Measurements from ENCODE around the gene SORL1.
A peak's percentile ranks its signal among the peaks of the same experiment; 100 is the strongest.

The SORL1 gene

DNA sequence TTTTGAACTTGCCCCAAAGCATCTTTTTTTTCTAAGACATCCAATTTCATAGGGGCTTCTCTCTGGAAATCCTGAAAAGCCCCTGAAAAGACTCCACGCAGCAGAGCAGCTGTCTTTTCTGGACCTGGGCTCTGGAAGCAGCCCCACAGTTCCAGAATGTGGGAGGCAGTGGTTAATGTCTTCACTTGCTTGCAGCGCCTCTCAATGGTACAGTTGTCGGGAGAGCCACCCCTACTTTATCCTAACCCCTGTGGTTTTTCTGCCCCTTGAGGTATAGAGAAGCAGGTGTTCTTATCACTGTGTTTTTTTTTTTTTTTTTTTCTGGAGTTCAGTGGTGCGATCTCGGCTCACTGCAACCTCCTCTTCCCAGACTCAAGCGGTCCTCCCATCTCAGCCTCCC is 84.0 kb downstream of the SORL1 start:
- no peak for DNase-seq

GRCh38 chr11:121538054-121538453 is 85.9 kb downstream of the SORL1 start:
- DNase-seq, result no peak

- no peak for DNase-seq
Observed at GRCh38 chr11:121539000-121539399, 86.9 kb downstream of the SORL1 start.

- peak; percentile 20 for DNase-seq
Observed at GRCh38 chr11:121540627-121541026, 88.5 kb downstream of the SORL1 start.

- DNase-seq, result no peak
Observed at GRCh38 chr11:121543836-121544380, 91.8 kb downstream of the SORL1 start.

DNA sequence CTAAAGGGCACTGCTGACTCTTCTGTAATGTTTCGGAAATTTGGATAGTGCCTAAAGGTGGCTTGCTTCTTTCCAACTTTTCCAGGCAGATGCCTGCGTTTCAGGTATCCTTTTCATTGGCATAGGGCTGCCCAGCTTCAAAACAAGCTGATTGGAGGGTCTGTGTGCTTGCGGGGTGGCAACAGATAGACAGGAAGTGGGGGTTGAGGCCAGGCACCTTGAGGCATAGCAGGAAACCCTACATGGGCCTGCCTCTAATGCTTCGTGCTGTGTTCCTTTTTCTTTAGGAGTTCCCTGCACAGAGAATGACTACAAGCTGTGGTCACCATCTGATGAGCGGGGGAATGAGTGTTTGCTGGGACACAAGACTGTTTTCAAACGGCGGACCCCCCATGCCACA is 92.8 kb downstream of the SORL1 start:
- no peak for DNase-seq

DNA sequence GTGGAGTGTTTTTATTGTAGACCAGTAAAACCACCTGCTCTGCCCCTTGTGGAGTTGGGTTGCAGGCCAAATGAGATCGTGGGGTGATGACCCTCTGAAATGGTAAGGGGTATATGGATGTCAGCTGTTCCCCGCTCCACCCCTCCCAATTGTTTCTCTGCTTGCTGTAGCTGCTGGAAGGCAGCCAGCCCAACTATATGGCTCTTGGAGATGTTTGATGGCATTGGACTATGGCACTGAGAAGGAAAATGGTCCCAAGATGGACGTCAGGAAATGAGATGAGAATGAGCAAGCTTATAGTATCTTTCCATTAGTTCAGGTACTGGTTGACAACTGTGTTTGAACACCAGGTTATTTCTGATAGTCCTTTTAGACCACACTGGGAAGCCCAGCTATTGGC is 95.5 kb downstream of the SORL1 start:
- DNase-seq, result no peak

DNA sequence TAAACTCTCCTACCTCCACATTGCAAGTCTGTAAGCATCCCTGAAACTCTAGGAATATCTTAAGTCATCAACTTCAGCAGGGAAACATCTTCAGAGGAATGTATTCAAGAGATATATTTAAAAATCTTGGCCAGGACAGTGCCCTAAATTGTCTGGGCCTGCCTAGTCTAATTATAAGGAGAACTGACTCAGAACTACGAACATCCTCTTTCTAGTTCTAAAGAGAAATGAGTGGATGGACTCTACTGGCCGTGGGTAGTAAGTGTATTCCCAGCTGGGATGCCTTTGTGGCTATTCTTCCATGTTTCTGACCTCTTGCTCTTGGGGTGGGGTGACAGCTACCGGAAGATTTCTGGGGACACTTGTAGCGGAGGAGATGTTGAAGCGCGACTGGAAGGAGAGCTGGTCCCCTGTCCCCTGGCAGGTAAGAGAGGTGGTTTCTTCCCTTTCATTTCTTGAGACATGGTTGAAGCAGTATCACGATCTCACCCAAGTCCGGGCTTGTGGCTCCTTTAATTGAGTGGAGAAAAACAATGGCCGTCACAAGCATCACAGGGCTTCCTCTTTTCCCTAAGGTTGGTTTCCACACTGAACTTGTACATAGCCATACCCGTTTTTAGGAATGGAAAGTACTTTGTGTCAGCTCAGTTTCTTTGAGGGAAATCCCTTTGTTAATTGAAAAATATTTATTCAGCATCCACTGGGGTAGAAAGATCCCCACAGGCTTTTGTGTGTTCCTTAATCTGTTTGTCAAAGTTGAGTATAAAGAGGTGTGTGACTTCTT is 98.3 kb downstream of the SORL1 start:
- no peak for DNase-seq

DNA sequence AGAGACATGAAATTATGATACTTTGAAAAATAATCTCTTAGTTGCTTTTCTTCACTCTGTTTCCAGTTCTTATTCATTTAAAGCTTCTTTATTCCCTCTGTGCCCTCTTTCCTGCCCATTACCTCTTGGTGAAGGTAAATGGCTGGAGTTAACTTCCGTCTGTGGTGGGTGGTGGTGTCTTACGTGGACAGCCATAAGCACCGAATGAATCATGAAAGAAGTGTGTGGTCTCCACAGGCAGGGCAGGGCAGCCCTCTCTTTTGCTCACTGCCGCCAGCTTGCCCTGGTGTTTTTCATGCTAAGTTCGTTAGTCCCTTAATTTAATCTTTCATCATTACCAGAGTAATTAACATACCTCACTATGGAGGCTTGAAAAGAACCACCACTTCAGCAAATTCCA is 99.3 kb downstream of the SORL1 start:
- DNase-seq, result no peak

DNA sequence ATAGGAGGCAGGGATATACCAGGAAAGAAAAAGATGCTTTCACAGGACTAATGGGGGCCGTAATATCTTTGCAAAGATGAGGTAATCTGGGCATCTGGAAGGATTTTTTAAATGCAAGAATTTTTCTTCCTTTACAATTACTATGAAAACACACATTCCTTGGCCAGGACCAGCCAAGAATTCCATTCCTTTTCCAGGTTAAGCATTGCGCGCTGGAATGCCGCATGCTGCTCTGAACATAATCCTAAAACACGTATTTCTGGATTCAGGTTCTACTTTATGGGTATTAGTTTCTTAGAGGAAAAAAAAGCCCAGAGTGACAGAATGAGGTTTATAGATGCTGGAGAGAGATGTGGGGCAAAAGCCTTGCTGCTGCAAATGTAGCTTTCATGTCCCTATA is 100.0 kb downstream of the SORL1 start:
- DNase-seq, result no peak

DNA sequence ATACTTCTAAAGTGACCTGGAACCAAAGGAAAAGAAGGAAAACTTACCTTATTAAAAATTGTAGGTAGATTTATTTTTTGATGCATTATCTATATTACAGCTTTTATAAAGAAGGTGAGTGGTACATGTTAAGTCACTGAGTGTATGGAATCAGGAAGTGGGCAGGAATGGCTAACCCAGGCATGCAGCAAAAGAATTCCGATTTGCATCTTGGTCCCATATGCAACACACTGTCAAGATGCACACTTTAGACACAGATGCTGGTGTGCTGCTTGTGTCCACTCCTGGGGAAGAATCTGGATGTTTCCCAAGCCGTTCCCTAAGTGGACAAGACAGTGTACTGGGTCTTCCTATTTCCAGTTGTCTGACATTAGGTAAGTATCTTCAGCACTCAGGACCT is 100.5 kb downstream of the SORL1 start:
- DNase-seq, result no peak

DNA sequence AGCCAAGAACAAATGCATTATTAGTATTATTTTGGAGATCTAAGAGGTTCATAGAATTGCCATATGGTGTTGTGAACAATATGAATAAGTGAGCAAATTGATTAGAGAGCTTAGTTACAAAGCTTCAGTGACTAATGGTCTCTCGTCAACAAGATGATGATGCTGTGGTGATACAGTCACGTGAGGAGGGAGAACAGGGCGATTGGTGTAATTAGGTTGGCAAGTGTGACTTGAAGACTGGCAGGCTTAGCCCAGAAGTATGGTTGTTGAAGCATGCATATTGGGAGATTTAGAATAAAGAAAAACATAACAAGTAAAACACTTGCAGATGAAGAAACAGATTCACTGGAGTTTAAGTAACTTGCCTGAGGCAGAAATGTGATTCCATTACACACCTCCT is 101.3 kb downstream of the SORL1 start:
- no peak for DNase-seq

DNA sequence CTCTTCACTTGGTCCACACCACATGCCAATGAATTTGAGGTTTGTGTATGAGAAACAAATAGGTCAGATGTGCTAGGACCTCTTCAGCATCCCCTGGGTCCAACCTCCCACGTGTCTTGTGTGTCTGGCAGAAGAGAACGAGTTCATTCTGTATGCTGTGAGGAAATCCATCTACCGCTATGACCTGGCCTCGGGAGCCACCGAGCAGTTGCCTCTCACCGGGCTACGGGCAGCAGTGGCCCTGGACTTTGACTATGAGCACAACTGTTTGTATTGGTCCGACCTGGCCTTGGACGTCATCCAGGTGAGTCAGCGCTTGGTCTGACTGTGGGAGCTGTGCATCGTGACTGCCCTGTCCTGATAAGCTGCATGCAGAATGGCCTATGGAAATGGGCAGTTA is 101.7 kb downstream of the SORL1 start:
- DNase-seq, result no peak

DNA sequence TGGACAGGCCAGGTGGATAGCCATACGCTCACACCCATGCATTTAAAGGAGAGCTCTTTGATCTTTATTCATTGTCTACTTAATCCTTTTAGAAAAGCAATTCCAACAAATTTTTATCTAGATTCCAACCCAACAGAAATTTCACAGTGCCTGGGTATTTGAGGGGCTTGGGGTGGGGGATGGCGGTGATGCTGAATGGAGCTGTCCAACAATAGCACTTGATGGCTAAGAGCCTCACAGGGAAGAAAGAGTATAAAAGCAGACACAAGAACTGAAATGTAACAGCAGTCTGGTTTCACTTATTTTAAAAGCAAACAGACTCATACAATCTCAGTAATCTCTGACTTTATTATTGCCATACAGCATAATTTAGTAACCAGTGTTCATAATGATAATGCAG is 102.4 kb downstream of the SORL1 start:
- DNase-seq, result no peak

- DNase-seq, result no peak
Observed at GRCh38 chr11:121555121-121555520, 103.0 kb downstream of the SORL1 start.

DNA sequence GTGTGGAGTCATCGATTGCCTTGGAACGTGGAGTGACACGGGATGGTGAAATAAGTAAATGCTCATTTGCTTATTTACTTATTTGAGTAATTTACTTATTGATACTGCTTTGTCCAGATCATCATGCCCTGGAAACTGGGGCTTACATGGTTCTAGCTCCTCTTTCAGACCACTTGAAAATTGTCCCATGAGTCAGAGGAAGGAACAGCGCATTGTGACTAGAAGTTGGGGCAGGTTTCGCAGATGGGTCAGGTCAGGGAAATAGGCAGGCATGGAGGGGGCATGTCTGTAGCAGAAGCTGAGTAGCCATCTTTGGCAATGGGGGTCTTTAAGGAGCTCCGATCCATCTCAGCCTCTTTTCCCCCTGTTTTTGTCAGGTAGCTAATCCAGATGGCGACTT is 104.8 kb downstream of the SORL1 start:
- DNase-seq, result no peak

DNA sequence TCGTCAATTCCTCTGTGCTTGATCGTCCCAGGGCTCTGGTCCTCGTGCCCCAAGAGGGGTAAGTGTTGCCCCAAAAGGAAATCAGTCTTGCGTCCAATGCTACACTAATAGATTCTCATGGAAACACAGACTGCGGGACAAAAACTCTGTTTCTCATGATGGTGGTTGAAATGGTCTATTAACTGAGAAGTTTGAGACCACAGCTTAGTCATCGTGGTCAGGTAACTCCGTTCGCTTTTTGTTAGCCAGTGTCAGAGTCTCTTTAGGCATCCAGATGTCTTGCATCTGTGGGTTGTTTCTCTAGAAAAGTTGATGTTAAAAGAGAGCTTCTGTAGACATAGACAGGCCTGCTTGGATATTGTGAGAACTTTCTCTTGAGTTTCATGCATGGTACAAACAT is 105.2 kb downstream of the SORL1 start:
- no peak for DNase-seq

- no peak for DNase-seq
Observed at GRCh38 chr11:121559606-121560200, 107.6 kb downstream of the SORL1 start.

GRCh38 chr11:121560236-121560635 is 108.1 kb downstream of the SORL1 start:
- DNase-seq, result no peak

DNA sequence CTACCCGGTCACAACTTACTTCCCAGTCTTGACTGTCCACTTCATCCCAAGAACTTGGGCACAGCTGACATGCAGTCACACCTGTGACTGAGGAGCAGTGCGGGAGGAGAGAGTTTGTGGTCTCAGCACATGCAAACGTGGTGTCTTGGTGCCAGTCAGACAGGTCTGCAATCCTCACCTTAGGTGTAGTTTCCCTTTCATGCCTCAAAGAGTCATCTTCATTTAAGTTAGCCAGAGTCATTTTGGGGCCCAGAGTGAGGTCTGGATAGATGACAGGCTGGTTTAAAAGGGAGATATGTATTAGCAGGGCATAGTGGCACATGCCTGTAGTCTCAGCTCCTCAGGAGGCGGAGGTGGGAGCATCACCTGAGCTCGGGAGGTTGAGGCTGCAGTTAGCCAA is 109.1 kb downstream of the SORL1 start:
- DNase-seq, result no peak

DNA sequence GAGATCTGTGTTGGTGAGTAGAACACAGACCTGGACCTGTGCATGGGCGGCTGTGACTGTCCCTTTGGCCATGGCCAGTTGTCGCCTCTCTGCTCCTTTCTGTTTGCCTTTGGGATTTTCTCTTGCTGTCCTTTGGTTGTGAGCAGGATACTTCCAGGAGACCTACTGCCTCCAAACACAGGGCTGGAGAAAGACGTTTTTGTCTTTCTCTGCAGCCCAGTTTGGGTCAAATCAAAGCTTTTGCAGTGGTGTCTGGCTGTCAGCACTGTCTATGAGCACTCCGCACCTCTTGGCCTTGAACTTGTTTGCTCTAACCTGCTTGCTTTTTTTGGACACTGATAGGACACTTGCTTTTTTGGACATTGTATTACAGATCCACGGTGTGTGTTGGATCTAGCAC is 109.6 kb downstream of the SORL1 start:
- no peak for DNase-seq

GRCh38 chr11:121563003-121563402 is 110.9 kb downstream of the SORL1 start:
- DNase-seq, result no peak

DNA sequence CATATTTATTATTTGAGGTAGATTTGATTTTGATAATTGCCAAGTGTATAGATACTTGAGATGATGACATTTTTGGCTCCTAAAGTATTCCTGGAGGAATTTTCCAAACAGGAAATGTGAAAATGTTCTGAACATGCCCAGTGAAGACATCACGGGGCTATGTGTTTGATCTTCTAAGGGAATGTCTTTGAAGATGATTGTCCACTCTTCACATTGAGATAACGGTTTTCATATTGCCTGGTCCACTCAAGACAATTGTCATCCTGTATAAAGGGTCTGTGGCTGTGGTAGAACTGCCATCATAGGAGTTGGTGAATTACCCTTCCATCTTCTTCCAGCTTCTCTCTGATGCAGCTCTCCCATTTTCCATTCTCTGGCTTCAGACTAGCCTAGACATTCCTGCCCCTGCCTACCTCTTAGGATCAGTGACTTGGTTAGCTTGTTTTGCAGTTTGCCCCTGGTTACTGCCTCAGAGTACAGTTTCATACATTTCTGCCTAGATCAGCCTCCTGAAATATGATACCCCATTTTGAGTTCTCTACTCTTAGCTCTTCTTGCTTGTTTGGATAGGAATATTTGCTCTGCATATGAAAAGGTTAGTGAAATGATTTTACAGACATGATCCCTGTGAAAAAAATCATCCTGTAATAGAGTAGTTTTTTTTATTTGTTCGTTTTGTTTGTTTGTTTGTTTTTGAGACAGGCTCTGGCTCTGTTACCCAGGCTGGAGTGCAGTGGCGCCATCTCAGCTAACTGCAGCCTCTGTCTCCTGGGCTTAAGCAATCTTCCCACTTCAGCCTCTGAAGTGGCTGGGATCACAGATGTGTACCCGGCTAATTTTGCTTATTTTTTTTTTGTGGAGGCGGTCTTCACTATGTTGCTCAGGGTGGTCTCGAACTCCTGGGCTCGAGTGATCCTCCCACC is 112.0 kb downstream of the SORL1 start:
- no peak for DNase-seq

All from activated CD4-positive, alpha-beta T cell treated with anti-CD3 and anti-CD28 coated beads, Interleukin-2, amount 50 U/mL, for 16 hours (primary cell).